ENCODE data around the gene OAF.

The OAF gene

DNA sequence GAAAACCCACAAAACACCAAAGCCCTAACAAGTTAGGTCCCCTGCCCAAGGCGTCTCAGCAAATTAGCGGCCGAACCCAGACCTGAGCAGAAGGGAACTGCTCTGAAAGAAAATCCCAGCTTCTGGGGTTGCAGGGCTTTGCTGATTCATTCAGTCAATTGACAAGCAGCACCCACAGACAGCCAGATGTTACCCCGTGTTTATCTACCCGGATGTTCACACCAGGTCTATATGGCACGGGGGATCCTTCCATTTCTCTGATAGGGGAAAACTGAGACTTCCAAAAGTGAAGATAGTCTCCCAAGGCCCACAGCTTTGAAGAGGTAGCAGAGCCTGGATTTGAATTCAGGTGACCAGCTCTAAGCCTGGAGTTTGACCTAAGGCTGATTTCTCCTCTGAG, 14.0 kb upstream of the OAF start:
- DNase-seq (ENCODE audit: low read depth): no peak
- TF ChIP-seq CTCF (IDR thresholded peaks at IDR 0.05; ENCODE audit: low read depth, low read length, missing control alignments): no peak
- no peak overlapping the region for H3K4me3 ChIP-seq (ENCODE audit: low read depth, low read length)
- in situ Hi-C loops (cut with HindIII; ENCODE audit: low sequenced_read_pairs): loop anchor here (5.0 kb wide), 1 partner anchor 60 kb away; no protein-coding TSS in a partner anchor

DNA sequence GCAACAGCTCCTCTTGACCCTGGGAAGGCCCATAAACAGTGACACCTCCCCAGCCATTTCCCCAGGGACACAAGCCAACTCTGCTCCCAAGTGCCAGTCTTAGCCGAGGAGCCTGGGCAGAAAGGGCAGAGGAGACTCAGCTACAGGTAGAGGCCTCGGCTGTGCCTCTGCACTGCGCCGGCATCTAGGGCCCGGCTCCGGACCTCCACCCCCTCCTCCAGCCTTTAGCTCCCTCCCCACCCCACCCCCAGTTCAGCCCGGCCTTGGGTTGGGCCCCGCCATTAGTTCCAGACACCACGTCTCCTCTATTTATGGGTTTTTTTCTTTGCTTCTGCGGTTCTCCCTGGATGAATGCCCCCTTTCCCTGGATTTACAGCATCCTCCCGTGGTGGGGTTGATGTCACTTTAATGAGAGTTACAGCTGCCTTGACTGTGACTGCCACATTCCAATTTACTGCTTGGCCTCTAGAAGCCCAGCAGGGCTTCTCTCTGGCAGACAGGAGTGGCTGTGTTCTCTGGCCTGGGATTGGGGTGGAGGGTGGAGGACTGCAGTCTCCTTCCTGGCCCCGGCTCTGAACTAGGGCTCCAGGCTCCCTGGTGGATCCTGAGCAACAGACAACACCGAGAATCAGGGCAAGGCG, 13.5 kb upstream of the OAF start:
- TF ChIP-seq CTCF (IDR thresholded peaks at IDR 0.05; ENCODE audit: low read depth, low read length, missing control alignments): no peak
- DNase-seq (ENCODE audit: low read depth): no peak
- no peak overlapping the region for H3K4me3 ChIP-seq (ENCODE audit: low read depth, low read length)
- in situ Hi-C loops (cut with HindIII; ENCODE audit: low sequenced_read_pairs): loop anchor here (5.0 kb wide), 1 partner anchor 60 kb away; no protein-coding TSS in a partner anchor

DNA sequence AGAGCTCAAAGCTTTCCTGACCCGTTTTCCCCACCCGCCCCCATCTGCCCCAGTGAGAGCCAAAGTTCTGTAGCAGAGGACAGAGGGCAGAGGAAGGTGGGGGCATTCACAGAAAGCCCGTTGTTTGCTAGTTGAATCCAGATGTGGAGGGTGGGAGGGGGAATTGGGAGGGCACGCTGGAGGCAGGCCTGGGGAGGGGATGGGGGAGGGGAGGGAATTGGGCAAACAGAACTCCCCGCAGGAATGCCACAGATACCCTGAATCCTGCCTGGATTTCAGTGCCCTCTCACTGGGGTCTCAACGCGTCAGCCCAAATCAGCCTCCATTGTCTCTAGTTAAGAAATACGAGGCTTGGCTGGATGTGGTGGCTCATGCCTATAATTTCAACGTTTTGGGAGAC, 12.9 kb upstream of the OAF start:
- no peak for DNase-seq (ENCODE audit: low read depth)
- no peak for TF ChIP-seq CTCF (IDR thresholded peaks at IDR 0.05; ENCODE audit: low read depth, low read length, missing control alignments)
- in situ Hi-C loops (cut with HindIII; ENCODE audit: low sequenced_read_pairs): loop anchor here (5.0 kb wide), 1 partner anchor 59 kb away; no protein-coding TSS in a partner anchor
- H3K4me3 ChIP-seq (ENCODE audit: low read depth, low read length): no peak overlapping the region

DNA sequence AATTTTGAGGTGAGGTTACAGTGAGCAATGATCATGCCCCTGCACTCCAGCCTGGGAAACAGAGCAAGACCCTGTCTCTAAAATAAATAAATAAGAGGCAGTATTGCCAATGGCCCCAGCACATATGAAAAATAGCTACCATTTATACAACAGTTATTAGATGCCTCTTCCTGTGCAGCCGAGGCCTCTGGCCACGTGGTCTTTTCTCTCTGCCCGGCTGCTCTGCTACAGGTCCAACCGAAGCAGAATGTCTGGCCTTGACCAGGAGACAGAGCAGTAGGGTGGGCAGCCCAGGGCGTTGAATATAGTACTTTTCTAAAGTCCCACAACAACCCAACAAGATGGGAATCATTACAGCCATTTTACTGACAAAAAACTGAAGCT, 12.4 kb upstream of the OAF start:
- in situ Hi-C loops (cut with HindIII; ENCODE audit: low sequenced_read_pairs): loop anchor here (5.0 kb wide), 1 partner anchor 59 kb away; no protein-coding TSS in a partner anchor
- no peak for DNase-seq (ENCODE audit: low read depth)
- H3K4me3 ChIP-seq (ENCODE audit: low read depth, low read length): no peak overlapping the region
- no peak for TF ChIP-seq CTCF (IDR thresholded peaks at IDR 0.05; ENCODE audit: low read depth, low read length, missing control alignments)

DNA sequence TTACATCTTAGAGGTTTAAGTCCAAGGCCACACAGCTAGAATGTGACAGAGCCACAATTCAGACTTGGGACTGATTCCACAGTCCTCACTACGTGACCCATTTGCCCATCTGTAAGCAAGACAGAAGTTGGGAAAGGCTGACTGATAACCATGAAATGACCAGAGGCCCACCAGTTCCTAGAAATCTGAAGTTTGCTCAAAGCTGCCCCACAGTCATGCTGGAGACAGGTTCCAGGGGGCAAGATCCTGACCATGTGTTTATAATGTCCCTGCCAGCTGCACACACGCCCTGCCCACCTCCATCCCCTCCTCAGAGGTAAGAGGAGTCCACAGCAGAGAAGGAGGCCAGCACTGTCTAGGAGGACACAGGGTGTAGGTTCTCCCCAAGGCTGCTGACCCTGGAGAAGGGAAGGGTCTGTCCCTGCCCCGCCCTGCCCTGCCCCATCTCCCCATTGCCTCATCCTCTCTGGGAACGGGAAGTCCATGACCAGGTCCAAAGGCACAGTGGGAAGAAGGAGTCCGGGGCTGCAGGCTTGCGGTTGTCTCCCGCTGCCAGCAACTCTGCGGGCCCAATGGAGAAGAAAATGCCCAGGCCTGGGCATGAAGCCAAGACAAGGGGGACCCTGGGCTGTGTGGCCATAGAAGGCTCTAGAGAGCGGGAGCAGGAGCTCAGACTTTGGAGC, 11.9 kb upstream of the OAF start:
- TF ChIP-seq CTCF (IDR thresholded peaks at IDR 0.05; ENCODE audit: low read depth, low read length, missing control alignments): no peak
- in situ Hi-C loops (cut with HindIII; ENCODE audit: low sequenced_read_pairs): loop anchor here (5.0 kb wide), 1 partner anchor 58 kb away; no protein-coding TSS in a partner anchor
- no peak for DNase-seq (ENCODE audit: low read depth)
- no peak overlapping the region for H3K4me3 ChIP-seq (ENCODE audit: low read depth, low read length)

DNA sequence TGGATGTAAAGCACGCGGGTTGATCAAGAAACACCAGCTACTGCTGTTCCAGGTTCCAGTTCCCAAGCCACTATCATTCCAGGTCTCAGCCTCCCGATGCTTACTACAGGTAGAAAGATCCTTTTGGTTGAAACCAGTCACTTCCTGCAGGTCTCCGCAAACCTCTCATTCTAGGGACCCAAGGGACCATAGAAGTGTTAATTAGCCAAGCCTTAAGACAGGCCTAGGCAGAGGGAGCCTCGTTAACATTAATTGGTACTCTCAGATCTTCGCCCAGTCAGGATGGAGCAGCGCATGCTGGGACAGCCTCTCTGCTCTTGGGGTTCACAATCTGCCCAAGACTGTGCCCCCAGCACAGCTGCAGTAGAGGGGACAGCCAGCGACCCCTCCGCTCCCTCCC, 11.2 kb upstream of the OAF start:
- DNase-seq (ENCODE audit: low read depth): no peak
- in situ Hi-C loops (cut with HindIII; ENCODE audit: low sequenced_read_pairs): loop anchor here (5.0 kb wide), 1 partner anchor 58 kb away; no protein-coding TSS in a partner anchor
- H3K4me3 ChIP-seq (ENCODE audit: low read depth, low read length): no peak overlapping the region
- no peak for TF ChIP-seq CTCF (IDR thresholded peaks at IDR 0.05; ENCODE audit: low read depth, low read length, missing control alignments)

Data from astrocyte of the cerebellum (primary cell).